ENCODE measurements around the gene COL25A1. TPM values are rescaled to one million over a fixed set of nuclear protein-coding genes. Genes with fewer than 3 reads are reported as not detected.

Gene COL25A1
- total RNA-seq, 1 experiment from 2014 or later = not detected

GRCh38 chr4:109094056-109094455, 208.4 kb downstream of the COL25A1 start:
- TF ChIP-seq, protein P1, sequence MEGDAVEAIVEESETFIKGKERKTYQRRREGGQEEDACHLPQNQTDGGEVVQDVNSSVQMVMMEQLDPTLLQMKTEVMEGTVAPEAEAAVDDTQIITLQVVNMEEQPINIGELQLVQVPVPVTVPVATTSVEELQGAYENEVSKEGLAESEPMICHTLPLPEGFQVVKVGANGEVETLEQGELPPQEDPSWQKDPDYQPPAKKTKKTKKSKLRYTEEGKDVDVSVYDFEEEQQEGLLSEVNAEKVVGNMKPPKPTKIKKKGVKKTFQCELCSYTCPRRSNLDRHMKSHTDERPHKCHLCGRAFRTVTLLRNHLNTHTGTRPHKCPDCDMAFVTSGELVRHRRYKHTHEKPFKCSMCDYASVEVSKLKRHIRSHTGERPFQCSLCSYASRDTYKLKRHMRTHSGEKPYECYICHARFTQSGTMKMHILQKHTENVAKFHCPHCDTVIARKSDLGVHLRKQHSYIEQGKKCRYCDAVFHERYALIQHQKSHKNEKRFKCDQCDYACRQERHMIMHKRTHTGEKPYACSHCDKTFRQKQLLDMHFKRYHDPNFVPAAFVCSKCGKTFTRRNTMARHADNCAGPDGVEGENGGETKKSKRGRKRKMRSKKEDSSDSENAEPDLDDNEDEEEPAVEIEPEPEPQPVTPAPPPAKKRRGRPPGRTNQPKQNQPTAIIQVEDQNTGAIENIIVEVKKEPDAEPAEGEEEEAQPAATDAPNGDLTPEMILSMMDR (IDR thresholded peaks at IDR 0.05; ENCODE audit: unreplicated experiment) = no peak
- Mint-ChIP-seq H3K9me3 (ENCODE audit: low read depth, unreplicated experiment) (no peaks in the 10 kb centered on the region), H3K4me1 (ENCODE audit: low read depth, unreplicated experiment) (no peaks in the 10 kb centered on the region), H3K27ac (ENCODE audit: unreplicated experiment) (no peak overlapping the region), H3K4me3 (ENCODE audit: low read depth, unreplicated experiment) (no peak overlapping the region), H3K36me3 (ENCODE audit: insufficient read depth, unreplicated experiment) (no peaks in the 10 kb centered on the region), H3K27me3 (ENCODE audit: unreplicated experiment) (no peaks in the 10 kb centered on the region)
- intact Hi-C loops (cut with micrococcal nuclease; ENCODE audit: unreplicated experiment) = no loop called here
- BruUV-seq (replicated peaks) = no TSS peak
- no peak for DNase-seq
- CTCF ChIA-PET = no interaction called here

DNA sequence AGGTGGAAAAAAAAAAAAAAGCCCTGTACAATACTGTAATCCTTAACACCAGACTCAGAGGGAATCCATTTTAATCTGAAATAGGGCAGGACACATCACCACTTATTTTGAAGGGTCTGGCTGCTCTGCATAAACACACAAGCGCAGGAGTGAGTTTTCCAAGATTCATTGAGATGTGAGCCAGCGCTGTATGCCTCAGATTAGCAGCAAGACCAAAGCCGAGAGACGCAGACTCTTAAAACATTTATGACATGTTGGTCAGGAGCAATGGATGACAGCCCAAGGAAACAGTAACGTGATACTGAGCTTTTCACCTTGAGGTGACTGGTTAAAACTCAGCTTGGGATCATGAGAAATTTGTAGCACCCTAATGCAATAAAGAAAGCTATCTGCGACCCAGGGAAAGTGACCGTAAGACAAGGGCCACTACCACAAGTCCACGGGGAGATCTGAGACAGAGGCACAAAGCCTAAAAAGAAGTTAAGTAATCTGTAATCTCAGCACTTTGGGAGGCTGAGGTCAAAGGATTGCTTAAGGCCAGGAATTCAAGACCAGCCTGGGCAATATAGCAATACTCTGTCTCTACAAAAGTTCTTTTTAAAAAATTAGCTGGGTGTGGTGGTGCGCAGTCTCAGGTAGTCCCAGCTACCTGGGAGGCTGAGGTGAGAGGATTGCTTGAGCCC, 210.6 kb downstream of the COL25A1 start:
- intact Hi-C loops (cut with micrococcal nuclease; ENCODE audit: unreplicated experiment) = no loop called here
- Mint-ChIP-seq H3K9me3 (ENCODE audit: low read depth, unreplicated experiment) (no peaks in the 10 kb centered on the region), H3K36me3 (ENCODE audit: insufficient read depth, unreplicated experiment) (no peaks in the 10 kb centered on the region), H3K4me1 (ENCODE audit: low read depth, unreplicated experiment) (no peaks in the 10 kb centered on the region), H3K27me3 (ENCODE audit: unreplicated experiment) (no peaks in the 10 kb centered on the region), H3K27ac (ENCODE audit: unreplicated experiment) (no peak overlapping the region), H3K4me3 (ENCODE audit: low read depth, unreplicated experiment) (no peak overlapping the region)
- no TSS peak for BruUV-seq (replicated peaks)
- DNase-seq = no peak
- TF ChIP-seq, protein P1 (IDR thresholded peaks at IDR 0.05; ENCODE audit: unreplicated experiment) = no peak
- CTCF ChIA-PET = interaction anchor here (0.5 kb wide), 1 partner anchor 1642 kb away, joined by 8 read pairs; no protein-coding TSS in a partner anchor

- no peaks in the 10 kb centered on the region for H3K9me3 Mint-ChIP-seq (ENCODE audit: low read depth, unreplicated experiment)
- intact Hi-C loops (cut with micrococcal nuclease; ENCODE audit: unreplicated experiment) = no loop called here
- H3K27me3 Mint-ChIP-seq (ENCODE audit: unreplicated experiment) = no peaks in the 10 kb centered on the region
- CTCF ChIA-PET = no interaction called here
- no peaks in the 10 kb centered on the region for H3K4me1 Mint-ChIP-seq (ENCODE audit: low read depth, unreplicated experiment)
- no peaks in the 10 kb centered on the region for H3K36me3 Mint-ChIP-seq (ENCODE audit: insufficient read depth, unreplicated experiment)
- DNase-seq = no peak
- TF ChIP-seq, protein P1 (IDR thresholded peaks at IDR 0.05; ENCODE audit: unreplicated experiment) = no peak
- no peak overlapping the region for H3K4me3 Mint-ChIP-seq (ENCODE audit: low read depth, unreplicated experiment)
- BruUV-seq (replicated peaks) = no TSS peak
- no peak overlapping the region for H3K27ac Mint-ChIP-seq (ENCODE audit: unreplicated experiment)
Measured at GRCh38 chr4:109083911-109084310, 218.5 kb downstream of the COL25A1 start.

DNA sequence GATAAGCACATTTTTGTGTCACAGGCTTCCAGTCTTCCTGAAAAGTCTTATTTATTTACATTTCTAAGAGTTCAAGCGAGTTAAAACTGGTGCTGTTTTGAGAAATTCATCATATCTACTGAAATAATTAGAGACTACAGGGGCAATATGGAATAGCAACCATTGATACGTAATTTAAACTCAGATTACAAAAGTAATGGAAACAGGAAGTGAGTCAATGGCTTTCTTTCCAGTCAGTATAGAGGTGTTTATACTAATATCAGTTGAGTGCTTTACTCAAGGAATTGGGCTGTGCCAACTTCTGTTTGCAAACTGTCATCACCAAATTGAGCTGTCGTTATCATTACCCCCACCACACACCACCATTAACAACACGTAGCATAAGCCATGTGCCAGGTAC, 222.7 kb downstream of the COL25A1 start:
- CTCF ChIA-PET = no interaction called here
- H3K4me1 Mint-ChIP-seq (ENCODE audit: low read depth, unreplicated experiment) = no peaks in the 10 kb centered on the region
- no TSS peak for BruUV-seq (replicated peaks)
- TF ChIP-seq, protein P1 (IDR thresholded peaks at IDR 0.05; ENCODE audit: unreplicated experiment) = no peak
- intact Hi-C loops (cut with micrococcal nuclease; ENCODE audit: unreplicated experiment) = loop anchor here (5.0 kb wide), 1 partner anchor 218 kb away; no protein-coding TSS in a partner anchor
- H3K36me3 Mint-ChIP-seq (ENCODE audit: insufficient read depth, unreplicated experiment) = no peaks in the 10 kb centered on the region
- peak overlapping the region; percentile 42 for H3K27ac Mint-ChIP-seq (ENCODE audit: unreplicated experiment)
- DNase-seq = no peak
- no peaks in the 10 kb centered on the region for H3K9me3 Mint-ChIP-seq (ENCODE audit: low read depth, unreplicated experiment)
- no peaks in the 10 kb centered on the region for H3K27me3 Mint-ChIP-seq (ENCODE audit: unreplicated experiment)
- no peak overlapping the region for H3K4me3 Mint-ChIP-seq (ENCODE audit: low read depth, unreplicated experiment)
